LoVo (cell line): ENCODE measurements around the gene C20orf141.
A peak's percentile ranks its signal among the peaks of the same experiment; 100 is the strongest.
"Not testable (repeated sequence)": the region's sequence is repeated elsewhere in the genome, so short reads cannot be mapped to it uniquely, and the experiment has no call there.

Experiments
- DNase-seq: peaks from one replicate; pipeline ENCODE4 v3.0.0-alpha.2; 2016; ENCODE audit warnings: low spot score

The C20orf141 gene

DNA sequence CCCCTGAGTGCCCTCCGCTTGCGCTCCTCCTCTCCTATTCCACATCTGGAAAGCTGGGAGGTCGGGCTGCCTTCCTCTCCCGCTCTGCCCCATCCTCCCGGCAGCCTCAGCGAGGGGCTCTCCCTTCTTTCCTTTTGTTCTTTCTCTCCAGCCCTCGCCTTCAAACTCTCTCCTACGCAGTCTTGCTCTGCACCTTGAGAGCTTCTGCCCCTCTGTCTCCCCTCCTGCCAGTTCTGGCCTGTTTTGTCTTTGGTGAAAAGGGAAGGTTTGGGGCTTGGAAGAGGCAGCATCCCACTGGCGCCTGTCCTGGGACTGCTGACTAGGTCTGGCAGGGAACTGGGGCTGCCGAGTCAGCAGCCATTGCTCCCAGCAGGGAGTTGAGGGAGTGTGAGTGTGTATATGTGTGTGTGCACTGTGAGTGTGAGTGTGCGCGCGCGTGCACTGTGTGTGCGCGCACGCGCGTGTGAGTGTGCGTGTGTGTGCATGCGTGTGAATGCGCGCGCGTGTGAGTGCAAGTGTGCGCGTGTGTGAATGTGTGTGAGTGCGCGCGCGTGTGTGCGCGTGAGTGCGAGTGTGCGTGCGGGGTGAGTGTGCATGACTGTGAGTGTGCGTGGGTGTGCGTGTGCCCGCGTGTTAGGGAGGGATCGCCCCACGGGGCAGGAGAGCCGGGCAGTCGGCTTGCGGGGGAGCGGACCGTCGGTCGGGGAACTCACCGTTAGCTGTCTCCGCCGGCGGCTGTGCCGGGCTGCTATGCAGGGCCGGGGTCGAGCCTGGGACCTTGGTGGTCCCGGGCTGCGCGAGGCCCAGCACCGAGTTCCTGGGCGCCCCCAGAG lies 14.9 kb upstream of the C20orf141 start:
- DNase-seq, result no peak

DNA sequence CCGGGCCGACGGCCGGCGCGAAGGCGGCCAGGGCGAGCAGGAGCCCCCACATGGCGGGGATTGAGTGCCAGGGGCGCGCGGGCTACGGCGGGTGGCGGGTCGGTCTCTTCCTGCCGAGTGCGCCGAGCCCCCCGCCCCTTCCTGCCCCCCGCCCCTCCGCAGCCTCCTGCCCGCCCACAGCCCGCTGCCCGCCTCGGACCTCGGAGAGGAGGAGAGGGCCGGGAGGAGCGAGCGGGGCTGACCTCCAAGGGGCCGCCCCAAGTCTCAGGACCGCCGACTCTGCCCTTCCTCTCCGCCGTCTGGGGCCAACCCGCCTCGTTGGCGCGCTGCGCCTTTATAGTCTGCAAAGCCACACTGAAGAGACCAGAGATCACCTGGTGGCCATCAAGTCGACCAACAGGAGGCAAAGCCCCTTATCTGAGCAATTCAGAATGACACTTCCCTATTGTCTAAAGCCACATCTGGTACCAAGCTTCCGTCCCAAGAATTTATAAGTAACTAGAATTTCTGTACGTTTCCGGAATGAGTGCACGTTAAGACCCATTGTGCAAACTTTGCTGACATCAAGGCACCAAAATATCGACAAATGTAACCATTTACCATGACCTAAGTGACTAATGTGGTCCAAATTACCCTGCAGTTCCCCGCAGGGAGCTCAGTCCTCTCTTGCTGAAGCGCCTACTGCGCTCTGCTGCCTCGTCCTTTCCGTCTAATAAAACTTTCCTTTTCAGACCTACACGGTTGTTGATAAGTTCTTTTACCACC lies 14.1 kb upstream of the C20orf141 start, which contains the start of gene CPXM1:
Gene CPXM1 (minus strand): TSS at position 107 of the 765 bp plus-strand sequence. CDS start 55 bp downstream, at position 52.
- no peak for DNase-seq

DNA sequence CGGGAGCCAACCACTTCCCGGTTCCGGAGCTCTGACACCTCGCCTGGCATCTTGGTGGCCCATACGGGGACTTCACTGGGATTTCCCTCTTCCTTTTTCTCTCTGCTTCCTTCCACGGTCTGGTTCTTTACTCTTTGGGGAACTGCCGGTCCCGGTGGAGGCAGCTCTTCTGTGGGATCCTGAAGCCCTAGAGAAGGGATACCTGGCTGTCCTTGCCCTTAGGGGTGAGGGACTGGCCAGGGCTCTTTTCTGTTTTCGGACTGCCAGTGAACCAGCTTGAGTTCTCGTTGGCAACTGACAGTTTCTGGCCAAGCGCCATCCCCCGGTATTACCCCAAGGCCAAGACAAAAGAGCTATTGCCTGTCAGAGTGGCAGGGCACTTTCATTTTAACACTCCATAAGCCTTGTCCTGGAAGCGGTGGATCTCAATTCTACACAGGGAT lies 13.5 kb upstream of the C20orf141 start:
- DNase-seq, result no peak

DNA sequence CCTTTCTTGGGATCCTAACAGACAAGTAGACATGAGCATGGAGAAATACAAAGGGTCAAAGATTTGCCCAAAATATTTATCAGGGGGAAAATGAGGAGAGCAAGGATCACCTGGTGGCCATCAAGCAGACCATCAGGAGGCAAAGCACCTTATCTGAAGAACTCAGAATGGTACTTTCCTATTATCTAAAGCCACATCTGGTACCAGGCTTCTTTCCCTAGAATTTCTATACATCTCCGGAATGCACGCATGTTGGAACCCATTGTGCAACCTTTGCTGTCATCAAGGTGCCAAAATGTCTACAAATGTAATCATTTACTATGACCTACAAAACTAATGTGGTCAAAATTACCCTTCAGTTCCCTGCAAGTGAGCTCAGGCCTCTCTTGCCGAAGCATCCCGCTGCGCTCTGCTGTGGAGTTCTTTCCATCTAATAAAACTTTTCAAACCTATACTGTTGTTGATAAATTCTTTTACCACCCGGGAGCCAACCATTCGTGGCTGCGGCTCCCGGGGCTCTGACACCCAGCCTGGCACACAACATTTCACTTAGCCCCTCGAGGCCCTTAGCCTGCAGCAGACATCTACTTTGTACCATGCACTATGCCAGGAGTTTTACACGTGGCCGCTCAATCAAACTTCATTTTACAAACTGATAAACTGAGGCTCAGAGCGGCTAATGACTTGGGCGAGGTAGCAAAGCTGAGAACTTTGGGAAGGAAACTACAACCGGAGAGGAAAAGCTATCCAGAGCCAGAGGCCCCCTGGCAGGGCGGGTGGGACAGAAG lies 10.6 kb upstream of the C20orf141 start:
- DNase-seq, result no peak

DNA sequence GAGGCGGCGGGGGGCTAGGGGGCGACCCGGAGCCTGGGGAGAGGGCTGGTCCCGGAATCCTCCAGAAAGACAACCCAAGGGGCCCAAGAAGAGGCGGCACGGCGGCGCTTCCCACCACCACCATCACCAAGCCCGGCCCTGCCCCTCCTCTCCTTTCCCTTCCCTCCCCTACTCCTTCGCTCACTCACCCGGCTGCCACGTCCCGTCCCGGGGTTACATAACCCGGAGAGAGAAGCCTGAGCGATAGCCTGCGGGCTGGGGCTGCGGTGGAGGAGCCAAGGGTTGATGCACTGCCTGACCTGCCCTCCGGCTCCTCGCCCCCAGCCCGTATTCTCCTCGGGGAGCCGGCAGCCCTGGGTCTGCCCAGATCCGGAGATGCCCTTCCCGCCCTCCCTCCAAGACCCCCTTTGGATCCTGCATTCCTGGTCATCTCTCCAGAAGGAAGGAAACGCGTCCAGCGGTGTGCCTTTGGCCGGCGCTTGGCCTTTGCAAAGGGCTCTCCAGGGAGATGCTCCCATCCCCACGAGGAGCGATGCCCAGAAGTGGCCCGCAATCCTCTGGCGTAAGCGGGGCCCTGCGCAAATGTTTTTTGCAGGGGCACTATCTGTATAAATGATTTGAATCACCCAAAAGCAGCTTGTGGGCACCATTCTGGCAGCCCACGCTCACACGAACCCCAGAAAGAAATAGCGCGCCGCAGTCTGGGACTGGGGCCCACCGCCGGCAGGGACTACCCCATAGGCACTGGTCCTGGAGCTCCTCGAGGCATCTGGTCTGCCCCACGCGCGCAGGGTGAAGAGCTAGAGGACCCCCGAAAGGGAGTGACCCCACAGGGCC lies 9.7 kb upstream of the C20orf141 start:
- no peak for DNase-seq

DNA sequence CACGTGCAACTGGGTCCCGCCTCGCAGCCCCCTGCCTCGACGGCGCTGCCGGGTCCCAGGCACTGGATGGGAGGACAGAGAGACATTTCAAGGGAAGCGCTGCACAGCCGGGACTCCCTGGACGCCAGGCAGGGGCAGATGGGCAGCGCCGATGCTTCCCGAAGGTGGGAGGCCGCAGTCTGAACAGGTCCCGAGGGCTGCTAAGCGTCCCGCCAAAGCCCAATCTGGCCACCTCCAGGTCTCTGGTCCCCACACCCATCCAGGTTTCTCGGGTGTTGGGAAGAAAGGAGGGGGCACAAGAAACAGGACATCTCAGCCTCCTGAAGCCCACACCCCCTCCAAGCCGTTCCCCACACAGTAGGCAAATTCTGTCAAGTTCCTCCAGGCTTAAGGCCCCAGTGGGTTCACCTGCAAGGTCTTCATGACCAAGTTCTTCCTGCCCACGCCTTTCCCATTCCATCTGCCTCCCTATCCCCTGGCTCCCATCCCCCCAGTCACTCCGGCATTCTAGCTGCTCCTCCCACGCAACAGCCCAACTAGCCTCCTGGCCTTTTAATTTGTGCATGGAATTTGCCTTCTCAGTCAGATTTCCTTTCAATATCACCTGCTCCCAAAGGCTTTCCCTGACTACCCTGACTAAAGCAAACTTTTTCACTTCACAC lies 9.0 kb upstream of the C20orf141 start:
- no peak for DNase-seq

DNA sequence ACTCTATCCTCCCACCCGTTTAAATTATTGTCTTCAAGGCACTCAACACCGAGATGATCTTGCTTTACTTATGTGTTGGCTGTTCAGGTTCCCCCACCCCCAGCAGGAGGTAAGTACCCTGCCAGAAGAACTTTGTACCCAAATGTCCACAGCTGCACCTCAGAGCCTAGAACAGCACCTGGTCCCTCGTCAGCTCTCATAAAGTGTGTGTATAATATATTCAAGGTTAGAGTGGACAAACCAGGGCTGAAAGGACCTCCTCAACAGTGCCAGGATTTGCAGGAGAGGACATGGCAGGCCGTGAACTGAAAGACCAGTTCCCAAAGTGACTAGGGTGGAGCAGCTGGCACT lies 8.5 kb upstream of the C20orf141 start:
- DNase-seq, result peak; percentile 4

DNA sequence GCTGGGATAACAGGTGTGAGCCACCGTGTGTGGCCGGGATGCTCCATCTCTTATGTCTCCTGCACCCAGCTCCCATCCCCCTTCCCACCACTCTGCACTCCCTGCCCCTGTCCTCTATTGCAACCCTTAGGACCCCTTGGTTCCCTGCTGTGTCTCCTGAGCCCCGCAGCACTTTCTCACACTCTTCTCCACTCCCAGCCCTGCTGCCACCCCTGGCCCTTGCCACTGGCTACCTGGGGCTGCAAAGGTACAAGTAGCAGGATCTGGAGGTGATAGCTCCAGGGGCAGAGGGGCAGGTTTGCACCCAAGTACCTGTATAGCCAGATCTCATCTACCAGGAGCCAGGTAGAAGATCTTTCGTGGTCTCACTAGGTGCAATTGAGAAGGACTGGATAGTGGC lies 7.8 kb upstream of the C20orf141 start:
- no peak for DNase-seq

DNA sequence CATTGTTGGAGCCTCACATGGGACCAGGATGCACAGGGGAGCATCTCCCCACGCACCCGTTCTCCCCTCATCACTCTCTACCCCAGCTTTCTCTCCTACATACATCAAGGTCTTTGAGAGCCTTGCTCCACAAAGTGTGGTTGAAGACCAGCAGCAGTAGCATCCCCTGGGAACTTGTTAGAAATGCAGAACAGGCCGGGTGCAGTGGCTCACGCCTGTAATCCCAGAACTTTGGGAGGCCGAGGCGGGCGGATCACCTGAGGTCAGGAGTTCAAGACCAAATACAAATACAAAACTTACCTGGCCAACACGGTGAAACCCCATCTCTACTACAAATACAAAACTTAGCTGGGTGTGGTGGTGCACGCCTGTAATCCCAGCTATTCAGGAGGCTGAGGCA lies 6.9 kb upstream of the C20orf141 start:
- not testable (repeated sequence) for DNase-seq

DNA sequence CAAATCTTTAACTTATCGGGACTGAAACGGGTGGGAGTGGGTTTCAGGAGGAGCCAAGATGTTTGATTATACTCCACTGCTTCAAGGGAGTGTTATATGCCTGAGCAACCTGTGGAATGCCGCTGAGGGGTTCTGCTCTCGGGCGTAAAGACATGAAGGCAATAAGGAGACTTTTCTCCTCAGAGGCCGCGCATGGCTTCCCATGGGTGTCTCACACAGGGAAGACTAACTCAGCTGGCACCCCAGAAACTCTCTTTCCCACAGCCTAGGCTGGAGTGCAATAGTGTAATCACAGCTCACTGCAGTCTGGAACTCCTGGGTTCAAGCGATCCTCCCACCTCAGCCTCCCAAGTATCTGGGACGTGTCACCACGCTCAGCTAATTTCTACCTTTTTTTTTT lies 5.1 kb upstream of the C20orf141 start:
- no peak for DNase-seq

DNA sequence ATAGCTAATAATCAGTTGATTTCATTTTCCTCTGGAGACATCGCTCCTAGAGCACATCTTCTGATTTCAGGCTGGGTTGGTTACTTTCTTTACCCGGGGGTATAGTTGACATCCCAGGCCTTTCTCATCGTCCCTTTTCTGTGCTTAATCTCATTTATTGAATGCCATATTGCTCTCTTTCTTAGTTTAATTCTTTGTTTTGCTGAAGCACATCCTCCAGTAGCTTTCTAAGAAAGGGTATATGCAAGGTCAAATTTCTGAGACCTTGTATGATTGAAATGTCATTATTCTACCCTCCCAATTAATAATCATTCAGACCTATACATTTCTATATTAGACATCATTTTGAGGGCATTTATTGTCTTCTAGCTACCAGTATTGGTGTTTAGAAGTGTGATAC lies 2.6 kb upstream of the C20orf141 start:
- no peak for DNase-seq

DNA sequence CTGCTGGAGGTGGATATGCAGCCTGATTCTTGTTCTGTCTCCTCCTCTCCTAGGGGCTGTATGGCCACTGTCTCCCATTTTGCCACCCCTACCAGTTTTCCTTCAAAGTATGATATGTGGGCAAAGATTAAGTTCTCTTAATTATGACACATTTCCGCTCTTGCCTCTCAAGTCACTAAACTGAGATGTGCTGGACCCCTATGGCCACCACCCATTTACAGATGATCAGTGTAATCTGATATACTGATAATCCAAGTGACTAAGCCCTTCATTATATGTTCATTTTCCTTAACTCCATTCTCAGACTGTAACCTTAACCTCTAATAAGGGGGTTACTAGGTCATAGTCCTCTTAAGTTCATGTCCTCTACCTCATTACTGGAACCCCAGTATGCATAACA lies 711 bp upstream of the C20orf141 start:
- DNase-seq, result no peak

DNA sequence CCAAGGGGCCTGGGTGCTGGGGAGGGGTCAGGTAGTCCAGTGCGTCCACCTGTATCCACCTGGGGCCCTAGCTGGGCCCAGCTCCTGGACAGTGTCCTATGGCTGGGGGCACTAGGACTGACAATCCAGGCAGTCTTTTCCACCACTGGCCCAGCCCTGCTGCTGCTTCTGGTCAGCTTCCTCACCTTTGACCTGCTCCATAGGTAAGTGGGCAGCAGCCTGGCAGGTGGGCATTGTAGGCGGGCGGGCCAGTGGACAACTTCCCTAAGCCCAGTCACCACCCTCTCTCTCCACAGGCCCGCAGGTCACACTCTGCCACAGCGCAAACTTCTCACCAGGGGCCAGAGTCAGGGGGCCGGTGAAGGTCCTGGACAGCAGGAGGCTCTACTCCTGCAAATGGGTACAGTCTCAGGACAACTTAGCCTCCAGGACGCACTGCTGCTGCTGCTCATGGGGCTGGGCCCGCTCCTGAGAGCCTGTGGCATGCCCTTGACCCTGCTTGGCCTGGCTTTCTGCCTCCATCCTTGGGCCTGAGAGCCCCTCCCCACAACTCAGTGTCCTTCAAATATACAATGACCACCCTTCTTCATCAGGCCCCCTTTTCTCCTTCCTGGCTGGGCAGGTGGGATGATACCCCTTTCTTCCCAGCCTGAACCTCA lies 584 bp downstream of the C20orf141 start:
- DNase-seq, result no peak

DNA sequence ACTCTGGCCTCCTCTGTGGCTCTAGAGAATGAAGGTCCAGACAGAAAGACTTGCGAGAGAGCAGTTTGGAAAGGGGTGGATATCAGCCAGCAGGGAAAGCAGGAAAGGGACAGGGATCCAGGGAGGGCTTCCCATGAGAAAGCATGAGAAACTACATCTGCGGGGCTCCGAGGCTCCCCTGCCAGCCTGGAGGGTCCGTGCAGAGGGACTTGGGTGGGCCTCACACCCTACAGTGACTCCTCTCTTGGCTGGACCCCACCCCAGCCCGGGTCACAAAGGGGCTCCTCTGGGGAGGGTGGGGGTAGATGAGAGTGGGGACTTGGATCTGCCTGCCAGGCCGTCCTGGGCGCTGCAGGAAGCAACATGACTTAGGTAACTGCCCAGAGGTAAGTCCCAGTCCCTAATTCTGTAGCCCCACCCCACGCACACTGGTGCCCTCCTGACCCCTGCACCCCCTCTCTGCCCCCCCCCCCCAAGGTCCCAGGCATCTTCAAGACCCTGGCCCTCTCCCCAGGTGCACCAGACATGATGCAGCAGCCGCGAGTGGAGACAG lies 1.3 kb downstream of the C20orf141 start, which contains the start of gene TMEM239:
Gene TMEM239 (plus strand): TSS at position 335 of the 553 bp plus-strand sequence. CDS start 191 bp downstream, at position 526.
- DNase-seq, result no peak

DNA sequence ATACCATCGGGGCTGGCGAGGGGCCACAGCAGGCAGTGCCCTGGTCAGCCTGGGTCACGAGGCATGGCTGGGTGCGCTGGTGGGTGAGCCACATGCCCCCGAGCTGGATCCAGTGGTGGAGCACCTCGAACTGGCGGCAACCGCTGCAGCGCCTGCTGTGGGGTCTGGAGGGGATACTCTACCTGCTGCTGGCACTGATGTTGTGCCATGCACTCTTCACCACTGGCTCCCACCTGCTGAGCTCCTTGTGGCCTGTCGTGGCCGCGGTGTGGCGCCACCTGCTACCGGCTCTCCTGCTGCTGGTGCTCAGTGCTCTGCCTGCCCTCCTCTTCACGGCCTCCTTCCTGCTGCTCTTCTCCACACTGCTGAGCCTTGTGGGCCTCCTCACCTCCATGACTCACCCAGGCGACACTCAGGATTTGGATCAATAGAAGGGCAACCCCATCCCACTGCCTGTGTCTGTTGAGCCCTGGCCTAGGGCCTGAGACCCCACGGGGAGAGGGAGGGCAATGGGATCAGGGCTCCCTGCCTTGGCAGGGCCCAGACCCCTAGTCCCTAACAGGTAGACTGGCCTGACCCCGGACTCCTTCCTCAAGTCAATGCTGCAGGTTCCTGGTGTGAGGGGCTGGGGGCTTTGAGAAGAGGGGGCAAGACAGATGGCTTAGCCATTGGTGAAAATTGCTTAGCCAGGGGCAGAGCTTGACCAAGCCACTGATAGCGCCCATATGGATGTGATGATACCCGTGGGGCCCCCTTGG lies 2.0 kb downstream of the C20orf141 start:
- no peak for DNase-seq

DNA sequence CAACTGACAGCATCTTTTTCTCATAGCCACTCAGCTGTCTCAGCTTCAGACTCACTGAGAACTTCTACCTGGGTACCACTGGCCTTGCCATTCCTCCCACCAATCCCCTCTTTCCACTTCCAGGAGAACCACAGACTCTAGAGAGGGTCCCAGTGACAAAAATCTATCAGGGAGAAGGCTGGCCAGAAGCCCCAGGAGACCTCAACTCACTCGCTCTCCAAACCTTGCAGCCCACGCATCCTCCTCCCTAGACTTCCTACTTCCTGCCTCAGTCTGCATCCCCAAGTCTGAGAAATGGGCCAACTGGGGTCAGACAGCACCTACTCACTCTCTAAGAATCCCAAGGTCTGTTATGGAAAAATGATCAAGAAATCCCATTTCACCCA lies 2.5 kb downstream of the C20orf141 start:
- DNase-seq, result no peak

DNA sequence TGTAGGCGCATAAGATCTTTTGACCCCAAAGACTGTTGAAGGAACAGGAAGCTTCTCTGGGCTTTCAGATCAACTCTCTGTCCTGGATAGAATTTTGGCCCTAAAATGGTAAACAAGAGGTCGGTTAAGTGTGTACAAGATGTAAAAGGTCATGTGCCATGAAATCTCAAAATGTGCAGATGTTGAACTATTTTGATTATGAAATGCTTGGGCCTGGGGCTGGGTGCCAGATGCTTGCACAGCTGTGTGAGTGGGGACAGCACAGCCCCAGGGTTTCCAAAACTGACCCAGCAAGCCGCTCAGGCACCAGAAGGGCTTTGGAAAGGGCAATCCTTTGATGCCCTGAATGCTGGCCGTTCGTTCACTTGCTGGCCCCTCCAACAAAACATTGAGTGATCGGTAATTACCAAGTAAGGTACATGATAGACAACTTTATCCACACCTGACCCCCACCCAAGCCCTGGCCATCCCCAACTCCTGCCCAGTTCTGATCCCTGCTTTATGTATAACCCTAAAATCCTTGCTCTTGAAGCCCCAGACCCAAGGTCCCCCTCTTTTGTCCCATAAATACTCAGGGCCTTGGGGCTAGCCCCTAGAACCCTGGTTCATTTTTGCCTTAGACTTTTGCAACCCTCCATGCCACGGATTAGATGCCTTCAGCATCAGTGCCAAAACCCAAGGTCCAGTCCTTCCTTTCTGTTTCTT lies 3.3 kb downstream of the C20orf141 start:
- no peak for DNase-seq

DNA sequence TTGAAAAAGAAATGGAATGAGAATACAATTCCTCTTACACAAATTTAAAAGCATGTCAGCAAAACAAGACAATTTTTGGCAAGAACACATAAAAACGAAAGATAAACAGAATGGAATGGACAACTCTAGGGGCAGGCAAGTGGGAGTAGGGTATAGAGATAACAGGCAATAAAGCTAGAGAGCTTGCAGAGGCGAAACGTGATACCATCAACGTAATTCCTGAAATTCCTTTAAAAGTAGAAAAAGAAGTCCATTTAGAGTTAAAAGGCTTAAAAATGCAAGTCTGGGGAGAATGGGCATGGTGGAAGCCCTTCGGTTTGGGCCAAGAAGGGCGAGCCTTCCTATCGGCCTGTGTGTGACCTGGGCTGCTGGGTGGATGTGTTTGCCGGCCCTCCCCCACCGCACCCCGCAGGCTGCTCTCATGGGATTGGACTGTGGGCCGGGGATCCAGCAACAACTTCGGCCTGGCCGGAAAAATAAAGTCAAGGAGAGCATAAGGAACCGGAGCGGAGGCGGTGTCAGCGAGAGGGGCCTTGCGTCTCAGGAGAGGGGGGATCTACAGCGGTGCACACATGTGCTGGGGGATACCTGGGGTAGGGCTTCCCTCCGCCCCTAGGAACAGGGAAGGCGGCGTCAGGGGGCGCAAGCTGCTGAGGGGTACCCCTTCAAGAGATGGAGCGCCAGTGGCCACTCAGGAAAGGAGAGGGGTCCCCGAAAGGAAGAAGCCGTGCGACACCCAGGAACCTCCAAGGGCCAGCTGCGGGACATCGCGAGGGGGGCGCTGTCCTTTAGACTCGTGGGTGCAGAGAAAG lies 5.5 kb downstream of the C20orf141 start:
- DNase-seq, result no peak
